ENCODE results near the gene GPC5.
"Not testable (repeated sequence)": the region's sequence is repeated elsewhere in the genome, so short reads cannot be mapped to it uniquely, and the experiment has no call there.

The GPC5 gene

DNA sequence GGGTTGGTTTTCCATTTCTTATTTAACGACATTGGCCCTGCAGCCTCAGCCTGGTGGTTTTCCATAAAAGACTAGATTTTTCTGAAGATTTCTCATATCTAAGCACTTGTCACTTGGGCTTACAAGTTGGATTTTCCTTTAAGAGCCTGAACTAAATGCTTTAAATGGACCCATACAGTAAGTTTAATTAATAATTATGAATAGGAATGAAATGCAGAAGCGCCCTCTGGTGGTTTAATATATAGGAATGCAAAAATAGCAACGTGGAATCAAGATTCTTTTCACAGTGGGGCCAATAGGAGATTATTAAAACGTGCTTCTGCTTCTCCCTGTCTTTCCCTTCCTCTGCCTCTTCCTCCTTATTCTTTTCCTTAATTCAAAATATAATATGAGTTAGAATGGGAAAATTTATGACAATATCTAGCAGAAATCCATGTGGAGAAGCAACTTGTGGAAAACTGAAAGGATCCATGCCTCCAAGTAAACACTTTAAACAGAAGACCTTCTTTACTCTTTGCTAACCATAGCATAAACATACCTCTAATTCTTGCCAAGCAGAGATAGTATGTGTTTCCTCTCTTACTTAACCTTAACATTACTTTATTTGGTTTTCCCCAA is 324.0 kb downstream of the GPC5 start:
- no peak for DNase-seq

DNA sequence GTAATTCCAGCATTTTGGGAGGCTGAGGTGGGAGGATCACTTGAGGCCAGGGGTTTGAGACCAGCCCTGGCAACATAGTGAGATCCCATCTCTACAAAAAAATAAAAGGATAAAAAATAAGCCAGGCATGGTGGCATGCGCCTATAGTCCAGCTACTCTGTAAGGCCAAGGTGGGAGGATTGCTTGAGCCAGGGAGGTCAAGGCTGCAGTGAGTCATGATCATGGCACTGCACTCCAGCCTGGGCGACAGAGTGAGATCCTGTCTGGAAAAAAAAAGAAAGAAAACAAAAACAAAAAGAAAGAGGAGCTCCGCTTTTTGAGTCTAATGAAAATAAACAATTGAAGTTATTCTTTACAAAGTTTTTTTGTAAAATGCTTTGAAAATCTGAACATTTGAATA is 326.2 kb downstream of the GPC5 start:
- DNase-seq = no peak

DNA sequence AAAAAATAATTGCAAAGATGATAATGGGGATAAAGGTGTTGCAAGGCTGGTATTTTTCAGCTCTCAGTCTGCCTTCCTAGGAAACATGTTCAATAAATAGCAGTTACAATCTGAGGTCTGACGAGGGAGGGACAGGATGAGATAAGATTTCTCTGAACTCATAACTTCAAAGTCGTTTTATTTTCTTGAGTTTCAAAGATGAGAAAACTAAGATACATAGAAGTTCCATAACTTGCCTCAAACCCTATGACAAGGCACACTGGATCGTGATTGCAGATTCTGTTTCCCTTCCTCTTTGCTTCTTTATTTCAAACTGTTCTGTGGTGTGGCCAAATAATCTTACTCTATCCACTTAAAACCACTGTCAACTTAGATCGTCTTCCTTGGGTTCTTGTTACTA is 327.2 kb downstream of the GPC5 start:
- no peak for DNase-seq

DNA sequence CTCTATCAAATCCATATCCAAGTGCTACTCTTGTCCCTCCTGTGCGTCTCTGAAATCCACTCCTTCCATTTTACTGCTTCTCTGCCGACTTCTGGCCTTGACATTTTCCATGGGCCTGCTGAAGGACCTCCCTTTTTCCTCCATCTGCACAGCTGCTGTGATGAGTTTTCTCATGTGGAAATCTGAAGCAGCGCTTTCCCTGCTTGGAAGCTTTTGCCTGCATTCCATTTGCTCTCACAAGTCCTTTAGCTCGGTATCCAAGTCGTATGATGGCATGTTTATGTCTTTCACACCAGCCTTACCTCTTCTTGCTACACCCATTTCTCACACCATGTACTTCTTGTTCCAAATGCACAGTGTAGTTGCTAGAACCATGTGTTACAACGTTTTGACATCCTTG is 328.2 kb downstream of the GPC5 start:
- DNase-seq = no peak

DNA sequence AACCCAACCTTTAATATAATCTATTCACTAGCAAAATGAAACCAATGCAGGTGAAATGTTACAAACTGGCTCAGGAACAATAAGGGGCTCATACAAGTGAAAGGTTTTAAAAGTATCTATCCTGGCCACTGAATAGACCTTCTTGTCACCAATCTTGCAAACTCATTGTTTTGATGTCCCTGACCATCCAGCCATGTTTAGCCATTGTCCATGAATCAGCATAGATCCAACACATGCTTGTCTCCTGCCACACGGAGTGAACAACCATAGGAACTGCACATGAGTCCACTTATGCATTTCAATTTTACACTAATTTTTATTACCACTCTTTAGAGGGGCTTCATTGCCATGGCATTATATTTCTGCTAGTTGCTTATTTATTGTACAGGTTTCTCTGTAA is 331.4 kb downstream of the GPC5 start:
- no peak for DNase-seq

DNA sequence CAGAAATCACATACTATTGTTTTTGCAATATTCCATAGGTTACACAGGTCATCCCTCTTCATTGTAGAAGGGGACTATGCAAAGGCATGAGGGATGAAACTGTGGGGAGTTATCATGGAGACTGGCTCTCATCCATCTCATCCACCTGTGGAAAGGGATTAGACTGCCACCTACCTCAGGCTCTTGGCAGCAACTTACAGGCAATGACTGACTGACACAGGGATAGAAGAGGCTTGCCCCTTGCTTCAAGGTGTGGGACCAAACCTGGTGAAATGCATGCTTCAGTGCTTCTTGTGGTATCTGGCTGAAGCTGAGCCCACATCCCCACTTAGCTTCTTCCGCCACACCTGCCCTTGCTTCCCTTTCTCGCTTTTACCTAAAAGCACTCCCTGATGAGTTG is 341.3 kb downstream of the GPC5 start:
- DNase-seq = no peak

DNA sequence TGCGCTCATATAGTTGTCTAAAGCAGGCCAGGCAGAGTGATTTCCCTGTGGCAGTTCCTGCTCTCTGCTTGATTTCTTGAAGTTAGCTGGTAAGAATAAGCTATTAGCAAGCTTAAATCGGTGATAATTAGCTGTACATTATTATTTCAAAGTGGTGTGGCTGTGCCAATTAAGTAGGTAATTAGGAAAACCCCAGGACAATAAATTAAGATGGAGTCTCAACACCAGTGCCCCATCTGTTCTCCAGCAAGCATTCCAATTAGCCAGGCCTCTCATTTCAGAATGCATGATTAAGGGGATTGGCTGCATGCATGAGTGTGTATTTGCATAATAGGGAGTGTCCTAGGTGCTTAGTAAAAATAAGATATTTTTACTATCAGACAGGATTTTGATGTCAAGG is 342.3 kb downstream of the GPC5 start:
- no peak for DNase-seq

DNA sequence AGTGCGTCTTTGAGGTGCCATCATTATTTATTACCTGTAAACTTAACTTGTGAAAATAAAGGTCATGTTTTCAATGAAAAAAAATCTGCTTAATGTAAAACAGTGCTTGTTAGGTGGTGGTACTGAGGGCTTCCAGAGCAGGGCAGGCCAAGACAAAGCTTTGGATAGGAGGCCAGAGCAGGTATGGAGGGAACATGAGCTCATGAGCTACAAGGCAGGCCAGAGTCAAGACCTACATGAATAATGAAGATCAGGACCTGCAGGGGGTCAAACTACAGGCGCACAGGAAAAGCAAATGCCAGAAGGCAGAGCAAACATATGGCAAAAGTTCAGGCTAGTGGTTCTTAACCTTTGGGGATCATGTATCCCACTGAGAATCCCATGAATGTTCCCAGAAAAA is 343.5 kb downstream of the GPC5 start:
- DNase-seq = no peak

DNA sequence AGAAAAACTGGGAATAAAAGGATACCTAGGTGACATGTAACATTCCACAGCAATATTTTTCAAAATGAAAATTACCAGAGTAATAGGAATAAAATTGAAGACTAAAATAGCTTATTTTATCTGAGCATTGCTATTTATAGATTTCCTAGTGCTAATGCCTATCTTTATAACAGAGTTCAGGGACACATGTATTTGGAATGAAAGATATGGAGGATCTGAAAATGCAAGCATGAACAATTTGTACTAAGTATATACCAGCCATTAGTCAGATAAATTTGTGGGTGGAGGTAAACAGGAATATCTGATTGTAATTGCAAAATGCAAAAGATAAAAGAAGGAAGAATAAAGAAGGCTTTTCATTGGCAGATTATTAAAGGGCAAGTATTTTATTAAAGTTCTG is 345.9 kb downstream of the GPC5 start:
- DNase-seq = no peak

DNA sequence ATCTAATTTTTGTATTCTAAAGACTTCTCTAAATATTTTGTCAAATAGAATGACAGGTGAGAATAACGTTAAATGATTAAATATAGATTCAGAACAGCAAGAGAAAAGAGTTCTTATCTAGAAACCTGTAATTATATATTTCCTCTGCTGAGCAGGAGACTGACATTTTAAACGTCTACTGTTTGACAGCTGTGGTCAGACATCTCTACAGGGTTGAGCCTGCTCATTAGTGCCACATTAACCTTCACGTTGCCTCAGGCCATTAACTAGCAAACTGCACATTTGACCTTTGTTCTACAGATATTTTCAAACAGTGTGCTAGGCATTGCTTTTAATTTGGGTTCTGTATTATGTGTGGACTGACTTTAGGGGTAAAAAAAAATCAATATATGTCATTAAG is 347.5 kb downstream of the GPC5 start:
- DNase-seq = no peak

DNA sequence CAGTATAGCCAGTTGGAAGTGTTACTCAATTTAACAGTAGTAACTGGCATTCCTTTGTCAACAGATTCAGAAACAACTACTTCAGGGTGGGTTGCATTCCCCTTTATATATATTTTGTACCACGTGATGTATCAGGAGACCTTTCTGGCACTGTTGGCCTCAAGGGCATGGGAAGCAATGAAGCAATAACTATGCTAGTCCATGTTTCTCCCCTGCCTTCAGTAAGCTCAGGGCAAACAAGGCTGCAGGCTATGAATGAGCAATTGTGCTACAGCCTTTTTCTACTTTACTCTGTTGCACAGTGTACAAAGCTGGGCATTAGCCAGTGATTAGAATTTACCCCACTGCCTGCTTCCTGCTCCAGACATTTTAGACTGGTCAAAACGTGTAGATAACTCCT is 348.8 kb downstream of the GPC5 start:
- DNase-seq = no peak

DNA sequence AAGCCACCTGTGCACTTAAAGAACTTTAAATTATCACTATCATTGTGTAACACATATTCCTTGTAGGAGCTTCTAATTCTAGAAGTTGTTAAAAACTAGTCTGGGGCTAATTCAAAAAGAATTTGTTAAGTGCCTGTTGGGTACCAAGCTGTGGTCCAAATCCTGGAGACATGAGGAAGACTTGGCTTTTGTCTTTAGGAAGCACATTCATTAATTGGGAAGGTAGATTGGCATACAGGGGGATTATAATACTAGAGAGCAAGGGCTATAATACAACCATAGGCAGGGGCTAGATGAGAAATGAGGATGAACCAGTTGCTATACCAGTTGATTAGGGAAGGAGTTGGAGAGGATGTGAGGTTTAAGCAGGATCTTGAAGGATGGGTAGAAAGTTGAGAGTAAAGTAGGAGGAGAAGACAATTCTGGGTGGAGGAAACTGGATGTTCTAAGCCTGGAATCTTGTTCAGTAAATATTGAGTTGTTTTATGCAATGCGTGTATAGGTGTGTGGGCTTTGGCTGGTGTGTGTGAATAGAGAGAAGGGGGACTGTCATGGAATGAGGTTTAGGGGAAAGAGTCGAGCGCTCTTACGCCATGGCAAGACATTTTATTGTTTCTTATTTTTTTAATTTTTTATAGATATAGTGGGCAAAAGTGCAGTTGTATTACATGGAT is 350.1 kb downstream of the GPC5 start:
- no peak for DNase-seq

DNA sequence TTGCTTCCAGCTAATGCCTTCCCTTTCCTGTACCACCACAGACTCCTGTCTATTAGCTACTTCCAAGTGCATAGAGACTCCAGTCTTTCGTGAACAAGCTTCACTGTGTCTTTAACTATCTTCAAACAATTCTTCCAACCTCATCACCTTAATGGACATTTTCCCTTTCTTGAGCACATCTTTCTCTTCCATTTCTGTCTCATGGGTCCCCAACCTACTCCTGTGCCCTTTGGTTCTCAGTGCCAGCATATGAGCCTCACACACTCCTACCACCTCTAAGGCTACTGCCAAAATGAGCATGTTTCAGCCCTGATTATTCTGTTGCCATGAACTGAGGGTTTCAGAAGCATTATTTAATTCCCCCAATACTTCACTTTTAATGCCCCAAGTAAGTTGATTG is 360.3 kb downstream of the GPC5 start:
- no peak for DNase-seq

DNA sequence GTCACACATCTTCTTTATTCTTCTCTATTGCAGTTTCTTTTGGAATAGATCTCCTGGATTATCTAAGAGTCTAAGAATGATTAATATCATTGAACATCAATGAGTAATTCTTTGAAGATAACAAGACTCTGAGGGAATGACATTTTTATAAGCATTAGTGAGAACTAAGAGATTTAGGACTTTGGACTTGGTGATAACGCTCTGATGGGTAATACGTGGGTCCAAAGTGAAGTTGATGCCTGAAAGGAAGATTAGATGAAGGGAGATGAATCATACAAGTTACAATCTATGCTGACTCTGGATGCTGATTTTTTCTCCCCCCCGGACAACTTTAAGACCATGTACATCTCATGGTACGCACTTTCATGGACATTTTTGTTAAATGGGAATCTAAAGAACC is 364.5 kb downstream of the GPC5 start:
- no peak for DNase-seq

DNA sequence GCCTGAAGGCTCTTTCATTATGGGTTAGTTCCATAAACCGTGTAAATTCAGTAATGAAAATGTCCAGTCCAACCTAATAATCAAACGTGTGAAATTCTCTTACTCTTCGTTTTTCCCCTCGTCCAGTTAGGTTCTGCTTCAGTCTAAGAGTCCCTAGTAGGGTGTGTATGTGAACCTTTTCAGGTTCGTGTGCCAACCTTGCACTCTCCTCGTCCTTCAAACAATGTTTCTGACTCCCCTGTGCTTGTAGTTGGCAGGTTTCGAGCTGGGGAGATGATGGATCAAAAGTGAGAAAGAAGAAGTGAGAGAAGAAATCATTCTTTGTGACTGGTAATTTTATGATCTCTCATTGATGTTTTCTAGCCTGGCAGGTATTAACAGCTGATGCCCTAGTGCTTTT is 366.1 kb downstream of the GPC5 start:
- DNase-seq = no peak

DNA sequence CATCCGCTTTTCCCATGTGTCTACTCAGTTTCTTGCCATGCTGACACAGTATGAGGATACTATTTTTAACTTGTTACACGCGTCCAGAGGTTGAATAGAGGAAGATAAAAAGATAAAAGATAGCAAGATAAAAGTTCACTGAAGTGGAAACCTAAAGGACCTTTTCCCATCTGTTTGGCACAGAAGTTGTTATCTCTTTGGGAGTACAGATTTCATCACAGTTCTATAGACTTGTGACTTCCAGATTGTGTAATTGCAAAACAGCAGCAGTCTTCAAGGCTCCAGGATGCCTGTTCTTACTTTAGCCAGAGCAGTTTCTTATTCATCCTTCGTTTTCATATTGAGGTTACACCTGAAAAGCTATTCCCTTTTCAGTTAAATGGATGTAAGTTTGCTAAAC is 369.2 kb downstream of the GPC5 start:
- no peak for DNase-seq

DNA sequence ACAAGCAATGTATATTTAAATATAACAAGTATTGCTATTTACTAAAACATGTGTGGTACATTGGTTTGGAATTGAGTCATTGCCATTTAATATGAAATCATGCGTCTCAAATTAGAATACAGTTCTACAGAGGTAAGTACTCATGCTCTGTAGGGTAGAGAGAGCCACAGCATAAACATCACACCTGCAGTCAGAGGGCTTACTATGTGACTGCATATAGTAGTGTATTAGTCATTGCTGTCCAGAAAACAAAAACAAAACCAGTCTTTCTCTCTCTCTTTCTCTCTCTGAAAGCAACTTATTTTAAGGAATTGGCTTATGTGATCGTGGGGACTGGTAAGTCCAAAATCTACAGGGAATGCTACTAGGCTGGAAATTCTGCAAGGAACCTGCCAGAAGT is 370.3 kb downstream of the GPC5 start:
- no peak for DNase-seq

DNA sequence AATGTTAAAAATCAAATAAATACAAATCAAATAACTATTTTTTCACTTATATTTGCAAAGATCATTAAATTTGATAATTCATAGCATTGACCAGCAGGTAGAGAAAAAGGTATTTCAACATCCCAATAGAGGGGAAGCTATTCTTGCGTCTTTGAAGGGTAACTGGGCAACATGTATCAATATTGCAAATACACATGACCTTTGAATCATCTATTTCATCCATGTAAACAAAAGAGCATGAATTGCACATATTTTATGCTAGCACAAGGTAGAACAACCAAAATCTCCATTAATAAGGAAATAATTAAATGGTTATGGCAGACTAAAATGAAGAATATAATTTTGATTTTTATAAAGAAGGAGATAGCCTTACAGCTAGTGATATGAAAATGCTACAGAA is 372.8 kb downstream of the GPC5 start:
- DNase-seq = no peak

DNA sequence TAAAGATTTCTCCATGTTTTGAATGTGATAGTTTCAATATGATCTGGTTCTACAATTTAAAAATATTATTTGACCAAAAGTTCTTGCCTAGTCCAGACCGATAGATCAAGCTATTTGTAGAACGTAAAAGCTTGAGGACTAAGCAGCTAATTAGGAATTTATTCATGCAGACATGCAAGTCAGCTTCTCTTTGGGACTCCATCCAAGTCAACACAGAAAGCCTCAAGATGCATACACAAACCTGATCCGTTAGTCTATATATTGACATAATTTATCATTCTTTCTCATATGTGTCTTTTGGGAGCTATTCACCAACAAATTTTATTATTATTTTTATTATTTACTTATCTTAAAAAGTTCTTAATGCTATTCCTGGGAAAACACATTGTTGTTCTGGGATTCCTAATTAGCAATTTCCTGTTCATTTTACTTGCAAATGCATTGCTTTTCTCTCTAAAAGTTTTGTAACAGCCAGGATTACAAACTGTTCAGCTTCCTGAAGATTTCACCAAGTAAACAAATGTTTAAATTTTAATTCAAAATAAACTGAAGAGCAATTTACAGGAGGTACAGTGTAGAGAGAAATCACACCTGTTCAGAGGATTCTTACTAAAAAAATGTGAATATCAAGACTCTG is 375.3 kb downstream of the GPC5 start:
- DNase-seq = no peak

DNA sequence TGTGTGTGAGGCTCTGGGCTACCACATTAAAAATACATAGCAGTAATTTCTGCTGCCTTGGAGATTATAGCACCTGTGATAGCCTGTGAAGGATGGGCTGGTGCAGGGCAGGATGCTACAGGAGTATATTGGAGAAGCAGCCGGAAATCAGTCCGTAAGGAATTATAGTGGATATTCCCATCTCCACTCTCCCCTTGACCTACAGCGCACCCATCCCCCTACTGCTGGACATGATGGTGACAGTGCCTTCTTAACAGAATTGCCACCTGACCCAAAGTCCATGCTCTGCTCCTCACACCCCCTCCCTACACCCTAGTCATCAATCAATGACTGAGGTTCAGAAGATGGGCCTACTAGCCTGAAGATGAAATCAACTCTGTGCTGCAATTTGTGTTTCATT is 376.0 kb downstream of the GPC5 start:
- no peak for DNase-seq

DNA sequence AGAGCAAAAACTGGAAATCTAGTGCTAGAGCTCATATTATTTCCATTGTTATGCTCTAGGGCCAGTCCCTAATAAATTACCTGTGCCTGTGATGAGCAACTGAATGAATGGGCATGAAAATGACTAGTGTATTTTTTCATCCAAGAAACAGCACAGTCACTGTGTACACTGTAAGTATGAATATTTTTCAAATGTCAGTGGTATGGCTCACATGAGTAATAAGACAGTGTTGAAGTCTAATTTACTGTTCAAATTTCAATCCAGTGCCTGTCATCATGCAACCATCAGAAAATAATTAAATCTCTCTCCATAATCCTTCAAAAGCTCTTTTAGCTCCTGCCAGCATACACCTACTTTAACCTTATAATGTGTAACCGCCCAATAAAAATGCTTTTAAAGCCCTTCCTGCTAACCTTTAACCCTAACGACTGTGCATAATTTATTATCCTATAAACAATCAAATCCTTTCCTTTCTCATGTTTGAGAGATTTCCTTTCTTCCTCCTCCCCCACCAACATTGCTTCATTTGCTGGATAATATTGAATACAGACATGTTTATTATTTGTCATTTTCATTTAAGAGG is 378.3 kb downstream of the GPC5 start:
- no peak for DNase-seq

DNA sequence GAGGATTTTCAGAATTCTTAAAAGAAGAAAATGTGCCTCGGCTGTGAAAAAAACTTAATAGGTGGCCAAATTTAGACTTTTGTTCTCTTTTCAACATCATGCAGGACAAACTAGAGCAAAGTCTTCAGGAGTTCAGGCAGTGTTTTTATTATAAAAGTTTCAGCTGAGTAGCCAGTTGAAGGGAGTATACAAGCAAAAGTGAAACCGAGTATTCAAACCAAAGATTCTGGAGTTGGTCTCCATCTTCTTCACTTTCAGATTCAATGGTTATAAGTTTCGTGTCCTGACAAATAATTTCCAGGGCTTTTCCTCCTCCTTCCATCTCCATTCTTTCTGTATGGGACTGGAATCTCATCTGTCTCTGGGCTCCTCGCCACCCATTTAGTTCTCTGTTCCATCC is 379.7 kb downstream of the GPC5 start:
- DNase-seq = no peak

DNA sequence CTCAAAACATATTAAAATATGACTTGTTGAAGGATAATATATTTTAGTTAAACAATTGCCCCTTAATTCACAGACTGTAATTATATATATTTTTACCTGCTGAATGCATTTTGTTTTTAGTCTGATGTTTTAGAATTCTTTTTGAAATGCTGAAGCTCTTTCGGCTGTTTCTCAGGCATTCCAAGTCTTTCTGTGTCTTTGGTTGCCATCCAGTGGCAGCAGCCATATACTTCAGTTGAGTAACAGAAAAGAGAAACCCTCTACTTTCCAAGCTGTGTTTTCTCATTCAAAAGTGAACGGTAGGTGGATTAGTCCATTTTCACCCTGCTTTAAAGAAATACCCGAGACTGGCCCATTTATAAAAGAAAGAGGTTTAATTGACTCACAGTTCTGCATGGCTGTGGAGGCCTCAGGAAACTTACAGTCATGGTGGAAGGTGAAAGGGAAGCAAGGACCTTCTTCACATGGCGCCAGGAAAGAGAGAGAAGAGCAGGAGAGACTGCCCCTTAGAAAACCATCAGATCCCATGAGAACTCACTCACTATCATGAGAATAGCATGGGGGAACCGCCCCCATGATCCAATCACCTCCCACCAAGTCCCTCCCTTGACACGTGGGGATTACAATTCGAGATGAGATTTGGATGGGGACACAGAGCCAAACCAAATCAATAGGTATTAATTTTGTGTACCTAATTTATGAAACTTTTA is 383.7 kb downstream of the GPC5 start:
- not testable (repeated sequence) for DNase-seq
